Measurements from ENCODE around the gene ZFP69B. TPM values are rescaled to one million over a fixed set of nuclear protein-coding genes. Genes with fewer than 3 reads are reported as not detected.

ZFP69B gene
- 1.6 TPM for total RNA-seq

GRCh38 chr1:40449684-40450494 is at the start of gene ZFP69B:
TSS of gene ZFP69B (plus strand) at chr1:40450476. CDS start at chr1:40450962, 486 bp downstream.
- peak; percentile 96 for ATAC-seq

DNA sequence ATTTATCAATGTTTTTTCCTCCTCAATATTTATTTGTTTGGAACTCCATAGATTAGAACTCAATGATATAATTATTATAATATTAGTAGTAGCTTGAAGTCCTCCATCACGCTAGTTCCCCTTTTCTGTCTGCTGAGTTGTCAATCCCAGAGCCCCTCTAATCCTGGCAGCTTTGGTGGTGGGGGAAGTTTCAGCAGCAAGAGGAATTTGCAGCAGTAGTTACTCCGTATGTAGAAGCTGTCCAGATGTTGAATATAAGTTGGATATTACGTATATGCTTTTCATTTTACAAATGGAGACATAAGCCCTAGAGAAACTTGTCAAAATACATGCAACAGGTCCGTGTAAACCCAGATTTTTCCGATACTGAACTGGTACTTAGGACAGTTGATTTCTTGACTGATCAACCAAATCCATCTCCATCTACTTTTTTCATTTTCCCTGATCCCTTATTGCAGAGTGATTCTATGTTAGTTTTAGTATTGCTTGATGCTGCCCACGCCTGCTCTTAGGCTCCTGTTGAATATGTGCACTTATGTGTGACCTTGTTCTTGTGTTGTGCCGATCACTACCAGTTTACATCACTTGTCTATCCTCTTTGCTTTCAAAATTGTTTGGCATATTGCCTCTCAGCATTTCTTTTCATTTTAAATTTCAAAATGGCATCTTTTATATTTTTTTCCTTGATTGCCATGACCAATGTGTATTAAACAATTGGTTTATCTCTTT is 48.6 kb upstream of the ZFP69B start:
- no peak for ATAC-seq

- ATAC-seq: peak; percentile 47
Observed at GRCh38 chr1:40404670-40405462, 45.4 kb upstream of the ZFP69B start.

DNA sequence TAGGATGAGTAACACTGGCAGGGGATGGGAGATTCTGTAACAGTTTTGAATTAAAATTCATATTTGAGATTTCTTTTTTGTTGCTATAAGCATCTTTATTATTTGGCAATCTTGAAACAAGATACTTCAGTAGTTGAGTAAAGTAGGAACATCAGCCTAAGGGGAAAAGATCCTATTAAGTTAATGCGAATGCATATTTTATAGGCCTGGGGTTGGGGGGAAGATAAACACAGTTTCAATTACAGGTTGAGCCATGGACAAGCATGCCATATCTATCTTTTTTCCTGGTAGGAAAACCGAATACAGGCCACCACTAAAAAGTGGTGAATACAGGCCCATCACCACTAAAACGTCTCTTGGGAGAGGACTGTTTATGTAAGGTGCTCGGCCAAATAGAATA is 44.5 kb upstream of the ZFP69B start:
- ATAC-seq: no peak

DNA sequence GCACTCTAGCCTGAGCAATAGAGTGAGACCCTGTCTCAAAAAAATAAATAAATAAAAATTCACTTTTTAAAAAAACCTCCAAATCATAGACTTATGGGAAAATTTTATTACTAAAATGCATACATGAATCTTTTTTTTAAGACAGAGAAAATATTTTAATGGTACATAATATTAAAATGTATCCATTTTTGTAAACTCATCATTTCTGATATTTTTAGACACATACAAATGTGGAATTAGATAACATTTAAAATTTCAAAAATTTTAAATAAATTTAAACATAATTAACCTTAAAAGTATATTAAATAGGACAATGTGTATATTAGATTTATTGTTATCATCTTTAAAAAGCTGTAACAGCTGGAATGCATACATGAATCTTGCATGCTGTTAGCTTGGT is 42.8 kb upstream of the ZFP69B start:
- ATAC-seq: no peak

GRCh38 chr1:40409467-40409866 is 40.8 kb upstream of the ZFP69B start:
- no peak for ATAC-seq

- no peak for ATAC-seq
Observed at GRCh38 chr1:40411294-40411693, 39.0 kb upstream of the ZFP69B start.

GRCh38 chr1:40411843-40412242 is 38.4 kb upstream of the ZFP69B start:
- no peak for ATAC-seq

- no peak for ATAC-seq
Observed at GRCh38 chr1:40413527-40414252, 36.6 kb upstream of the ZFP69B start.

- ATAC-seq: no peak
Observed at GRCh38 chr1:40414331-40414730, 35.9 kb upstream of the ZFP69B start.

DNA sequence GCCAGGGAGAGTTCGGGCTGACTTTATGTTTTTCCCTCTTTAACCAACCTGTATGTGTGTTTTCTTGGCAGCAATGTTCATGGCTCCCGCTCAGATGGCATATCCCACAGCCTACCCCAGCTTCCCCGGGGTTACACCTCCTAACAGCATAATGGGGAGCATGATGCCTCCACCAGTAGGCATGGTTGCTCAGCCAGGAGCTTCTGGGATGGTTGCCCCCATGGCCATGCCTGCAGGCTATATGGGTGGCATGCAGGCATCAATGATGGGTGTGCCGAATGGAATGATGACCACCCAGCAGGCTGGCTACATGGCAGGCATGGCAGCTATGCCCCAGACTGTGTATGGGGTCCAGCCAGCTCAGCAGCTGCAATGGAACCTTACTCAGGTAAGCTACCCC is 33.6 kb upstream of the ZFP69B start:
- no peak for ATAC-seq

- ATAC-seq: no peak
Observed at GRCh38 chr1:40421431-40422384, 28.6 kb upstream of the ZFP69B start.

DNA sequence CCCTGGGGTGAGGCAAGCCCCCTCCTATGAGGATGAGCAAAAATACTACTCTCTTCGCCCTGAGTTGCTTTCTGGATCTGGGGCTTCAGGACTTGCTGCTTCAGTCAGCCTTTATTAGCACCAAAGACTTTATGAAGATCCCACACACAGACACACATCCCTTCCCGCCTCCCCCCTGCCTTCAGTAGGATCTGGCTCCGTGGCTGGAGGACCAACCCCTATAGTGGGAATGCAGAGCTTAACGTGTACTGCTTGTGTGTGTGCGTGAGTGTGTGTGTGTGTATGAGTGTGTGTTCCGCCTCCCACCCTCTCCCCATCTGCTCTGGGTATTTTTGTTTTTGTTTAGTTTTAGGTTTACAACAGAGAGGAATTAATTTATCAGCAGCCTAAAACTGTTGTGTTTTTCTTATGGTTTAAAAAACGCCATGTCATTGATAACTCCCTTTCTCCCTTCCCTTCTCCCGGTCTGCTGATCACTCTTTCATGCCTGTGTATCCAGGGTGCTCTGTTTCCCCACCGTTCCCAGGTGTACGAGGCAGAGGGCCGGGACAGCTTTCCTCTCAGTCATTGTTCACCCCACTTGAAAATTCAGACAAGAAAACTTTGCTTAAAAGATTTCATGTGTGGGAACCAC is 27.5 kb upstream of the ZFP69B start:
- ATAC-seq: no peak

DNA sequence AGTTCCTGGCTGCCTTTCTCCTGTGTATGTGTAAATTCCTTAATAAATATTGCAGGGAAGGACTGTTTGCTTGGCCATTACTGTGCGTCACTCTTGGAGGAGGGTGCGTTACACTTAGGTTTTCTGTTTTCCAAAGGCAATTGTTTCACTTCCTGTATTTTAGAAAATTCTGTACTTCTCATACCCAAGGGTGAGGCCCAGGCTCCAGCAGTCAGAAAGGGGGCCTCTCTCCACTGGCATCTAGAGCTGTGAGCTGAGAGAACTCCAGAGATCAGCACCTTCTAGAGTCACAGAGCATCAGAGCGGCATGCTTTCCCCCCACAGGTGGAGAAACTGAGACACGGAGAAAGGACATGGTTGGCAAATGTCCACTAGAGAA is 27.0 kb upstream of the ZFP69B start:
- ATAC-seq: no peak

DNA sequence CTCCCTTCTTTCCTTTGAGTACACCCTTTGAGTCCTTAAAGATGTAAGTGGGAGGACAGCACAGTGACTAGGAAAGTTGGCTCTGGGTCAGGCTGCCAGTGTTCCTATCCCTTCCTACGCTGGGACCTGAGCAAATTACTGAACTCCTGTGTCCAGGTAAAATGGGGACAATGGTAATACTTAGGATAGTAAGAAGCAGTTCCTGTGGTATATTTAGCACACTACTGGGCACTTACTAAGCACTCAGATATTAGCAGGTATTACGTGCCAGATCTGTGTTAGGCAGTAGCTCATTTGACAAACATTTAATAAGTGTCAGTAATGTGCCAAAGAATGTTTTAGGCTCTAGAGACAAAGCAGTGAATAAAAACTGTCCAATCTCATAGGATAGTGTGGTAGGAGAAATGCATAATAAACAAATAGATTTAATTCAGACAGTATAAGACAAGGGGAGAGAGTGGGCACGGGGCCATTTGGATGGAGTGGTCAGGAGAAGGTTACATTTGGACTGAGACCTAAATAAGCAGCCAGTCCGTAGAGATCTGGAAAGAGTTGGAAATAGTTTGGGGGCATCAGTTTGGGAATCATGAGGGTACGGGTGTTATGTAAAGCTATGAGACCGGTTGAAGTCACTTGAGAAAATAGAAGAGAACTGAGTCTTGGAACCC is 26.2 kb upstream of the ZFP69B start:
- no peak for ATAC-seq

- no peak for ATAC-seq
Observed at GRCh38 chr1:40425198-40425597, 25.1 kb upstream of the ZFP69B start.

DNA sequence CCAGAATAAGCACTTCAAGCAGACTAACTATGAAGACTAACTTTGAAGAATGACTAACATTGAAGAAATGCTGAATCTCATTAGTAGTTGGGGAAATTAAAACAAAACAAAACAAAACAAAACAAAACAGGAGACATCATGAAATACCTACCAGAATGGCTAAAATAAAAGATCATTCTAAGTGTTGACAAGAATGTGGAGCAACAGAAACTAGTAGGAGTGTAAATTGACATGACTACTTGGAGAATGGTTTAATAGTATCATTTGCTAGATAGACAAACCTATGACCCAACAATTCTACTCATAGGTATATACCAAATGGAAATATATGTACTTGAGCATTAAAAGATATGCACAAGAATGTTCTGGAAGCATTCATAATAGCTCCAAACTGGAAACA is 18.9 kb upstream of the ZFP69B start:
- no peak for ATAC-seq

GRCh38 chr1:40432644-40433390 is 17.5 kb upstream of the ZFP69B start:
- no peak for ATAC-seq

DNA sequence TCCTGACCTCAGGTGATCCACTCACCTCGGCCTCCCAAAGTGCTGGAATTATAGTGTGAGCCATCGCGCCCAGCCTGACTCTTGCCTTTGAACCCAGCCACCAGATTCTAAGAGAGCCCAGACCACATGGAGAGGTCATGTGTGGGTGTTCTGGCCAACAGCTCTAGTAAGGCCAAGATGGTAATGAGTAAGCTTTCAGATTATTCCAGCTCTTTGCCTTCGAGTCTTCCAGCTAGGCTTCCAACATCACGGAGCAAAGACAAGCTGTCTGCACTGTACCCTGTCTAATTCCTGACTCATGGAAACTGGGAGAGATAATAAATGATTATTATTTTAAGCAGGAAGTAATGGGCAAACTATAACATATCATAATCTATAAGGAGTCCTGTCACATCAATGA is 14.8 kb upstream of the ZFP69B start:
- no peak for ATAC-seq

GRCh38 chr1:40435876-40436275 is 14.4 kb upstream of the ZFP69B start:
- no peak for ATAC-seq

Measured in esophagus mucosa (tissue), 1 donor.